ENCODE measurements around the gene ARPC4. TPM values are rescaled to one million over a fixed set of nuclear protein-coding genes. Genes with fewer than 3 reads are reported as not detected.

Gene ARPC4
- total RNA-seq, 1 donor from 2014 or later = 148 TPM

- TF ChIP-seq CTCF (IDR thresholded peaks at IDR 0.05) = no peak
- DNase-seq (no peak), ATAC-seq (no peak)
- Histone ChIP-seq H3K4me3 (no peak overlapping the region), H3K27me3 (no peaks in the 10 kb centered on the region), H3K9me3 (no peaks in the 10 kb centered on the region), H3K4me1 (peaks cover 8% of the 10 kb centered on the region), H3K27ac (no peak overlapping the region), H3K36me3 (peaks cover 82% of the 10 kb centered on the region)
- intact Hi-C loops (cut with DNase I) = no loop called here
Measured at GRCh38 chr3:9786209-9786739, 6.6 kb upstream of the ARPC4 start.

- DNase-seq (no peak), ATAC-seq (peak; percentile 31)
- peak; percentile 40 for TF ChIP-seq CTCF (IDR thresholded peaks at IDR 0.05)
- Histone ChIP-seq H3K4me3 (no peak overlapping the region), H3K9me3 (no peaks in the 10 kb centered on the region), H3K36me3 (peaks cover 74% of the 10 kb centered on the region), H3K4me1 (peaks cover 14% of the 10 kb centered on the region), H3K27ac (no peak overlapping the region), H3K27me3 (no peaks in the 10 kb centered on the region)
- intact Hi-C loops (cut with DNase I) = no loop called here
Measured at GRCh38 chr3:9786825-9787669, 5.8 kb upstream of the ARPC4 start.

- Histone ChIP-seq H3K9me3 (no peaks in the 10 kb centered on the region), H3K4me1 (peaks cover 14% of the 10 kb centered on the region), H3K27me3 (no peaks in the 10 kb centered on the region), H3K4me3 (no peak overlapping the region), H3K36me3 (peaks cover 68% of the 10 kb centered on the region), H3K27ac (no peak overlapping the region)
- DNase-seq = no peak
- intact Hi-C loops (cut with DNase I) = no loop called here
- no peak for TF ChIP-seq CTCF (IDR thresholded peaks at IDR 0.05)
- ATAC-seq = no peak
Measured at GRCh38 chr3:9787714-9788113, 5.2 kb upstream of the ARPC4 start.

DNA sequence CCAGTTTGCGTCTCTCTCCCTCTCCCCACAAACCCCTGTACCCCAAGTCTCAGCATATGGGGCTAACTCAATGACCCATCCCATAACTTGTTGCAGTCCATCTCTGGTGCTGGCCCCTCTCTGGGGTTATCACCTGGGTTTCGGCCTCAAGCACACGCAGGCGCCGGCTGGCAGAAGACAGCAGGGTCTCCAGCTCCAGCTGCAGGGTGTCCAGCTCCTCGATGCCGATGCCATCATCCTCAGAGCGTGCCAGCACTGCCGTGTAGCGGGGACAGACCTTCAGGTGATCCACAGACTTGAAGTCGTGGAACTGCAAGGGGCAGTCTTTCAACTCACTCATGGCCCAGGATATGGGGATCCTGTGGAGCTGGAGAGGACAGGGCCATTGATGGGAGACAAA is 1.8 kb upstream of the ARPC4 start:
- peak overlapping the region; percentile 100 for H3K4me3 ChIP-seq
- H3K9me3 ChIP-seq = no peaks in the 10 kb centered on the region
- ATAC-seq (no peak), DNase-seq (no peak)
- no peak for TF ChIP-seq CTCF (IDR thresholded peaks at IDR 0.05)
- no peaks in the 10 kb centered on the region for H3K27me3 ChIP-seq
- peaks cover 36% of the 10 kb centered on the region for H3K36me3 ChIP-seq
- no peak overlapping the region for H3K27ac ChIP-seq
- intact Hi-C loops (cut with DNase I) = no loop called here
- peaks cover 33% of the 10 kb centered on the region for H3K4me1 ChIP-seq

- no peaks in the 10 kb centered on the region for H3K9me3 ChIP-seq
- DNase-seq = no peak
- H3K4me1 ChIP-seq = peaks cover 33% of the 10 kb centered on the region
- H3K36me3 ChIP-seq = peaks cover 35% of the 10 kb centered on the region
- no peak for TF ChIP-seq CTCF (IDR thresholded peaks at IDR 0.05)
- intact Hi-C loops (cut with DNase I) = no loop called here
- no peak for ATAC-seq
- peak overlapping the region; percentile 99 for H3K27ac ChIP-seq
- peak overlapping the region; percentile 100 for H3K4me3 ChIP-seq
- no peaks in the 10 kb centered on the region for H3K27me3 ChIP-seq
Measured at GRCh38 chr3:9791790-9792404, 985 bp upstream of the ARPC4 start.

Data from upper lobe of right lung (tissue), 1 donor.